ENCODE measurements around the gene TSPAN9.

The TSPAN9 gene

DNA sequence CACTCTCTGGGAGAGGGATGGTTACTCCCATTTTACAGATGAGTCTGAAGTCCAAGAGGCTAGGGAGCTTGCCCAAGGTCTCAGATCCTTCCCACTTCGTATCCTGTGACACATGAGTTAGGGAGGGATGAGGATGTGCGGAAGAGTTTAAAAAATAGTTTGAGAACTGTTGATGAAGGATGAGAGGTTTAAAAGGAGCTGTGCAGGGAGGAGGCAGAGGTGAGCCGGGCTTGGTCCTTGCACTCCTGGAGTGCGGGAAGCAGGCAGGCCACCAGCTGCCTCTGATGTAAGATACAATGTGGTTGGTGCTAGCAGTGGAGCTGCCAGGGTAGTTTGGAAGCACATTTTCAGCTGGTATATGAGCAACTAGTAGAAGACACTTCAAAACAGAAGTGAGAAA, 46.5 kb downstream of the TSPAN9 start:
- no peaks in the 10 kb centered on the region for H3K9me3 Mint-ChIP-seq
- ATAC-seq (ENCODE audit: low read depth): no peak
- peaks cover 5% of the 10 kb centered on the region for H3K27me3 Mint-ChIP-seq
- no peak overlapping the region for H3K27ac Mint-ChIP-seq
- no peaks in the 10 kb centered on the region for H3K36me3 Mint-ChIP-seq
- H3K4me3 Mint-ChIP-seq: no peak overlapping the region
- no peaks in the 10 kb centered on the region for H3K4me1 Mint-ChIP-seq
- DNase-seq (ENCODE audit: low spot score in 2 of 2): no peak

DNA sequence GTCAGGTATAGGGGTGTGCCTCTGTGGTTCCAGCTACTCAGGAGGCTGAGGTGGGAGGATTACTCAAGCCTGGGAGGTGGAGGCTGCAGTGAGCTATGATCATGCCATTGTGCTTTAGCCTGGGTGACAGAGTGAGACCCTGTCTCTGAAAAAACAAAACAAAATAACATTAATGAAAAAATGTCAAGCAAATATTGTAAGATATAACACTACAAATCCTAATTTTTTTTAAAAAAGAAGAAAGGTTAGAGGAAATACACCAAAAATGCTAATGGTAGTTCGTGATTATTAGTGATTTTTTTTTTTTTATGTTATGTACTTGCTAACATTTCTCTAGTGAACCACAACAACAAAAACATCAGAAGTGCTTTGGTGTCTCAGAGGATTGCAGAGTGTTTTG, 47.7 kb downstream of the TSPAN9 start:
- Mint-ChIP-seq H3K27me3 (peaks cover 11% of the 10 kb centered on the region), H3K9me3 (peaks cover 2% of the 10 kb centered on the region), H3K36me3 (no peaks in the 10 kb centered on the region), H3K4me1 (peaks cover 4% of the 10 kb centered on the region), H3K27ac (no peak overlapping the region), H3K4me3 (no peak overlapping the region)
- DNase-seq (ENCODE audit: low spot score in 2 of 2): no peak
- ATAC-seq (ENCODE audit: low read depth): no peak

DNA sequence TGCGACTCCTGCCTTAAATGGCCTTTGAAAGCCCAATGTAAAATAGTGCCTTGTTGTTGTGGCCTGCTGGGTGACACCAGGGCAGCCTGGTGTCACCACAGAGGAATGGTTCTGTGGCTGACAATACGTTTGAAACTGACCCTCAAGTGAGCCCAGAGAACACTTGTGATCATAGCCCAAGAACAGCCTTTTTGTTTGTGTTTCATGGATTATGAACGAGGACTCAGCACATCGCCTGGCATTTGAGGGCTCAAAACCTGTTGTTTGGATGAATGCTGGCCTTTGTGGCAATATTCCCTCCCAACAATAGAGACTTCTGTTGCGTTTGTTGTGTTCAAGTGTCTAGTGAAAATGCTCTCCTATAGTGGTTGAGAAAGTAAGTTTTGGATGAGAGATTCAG, 48.5 kb downstream of the TSPAN9 start:
- DNase-seq (ENCODE audit: low spot score in 2 of 2) (no peak), ATAC-seq (ENCODE audit: low read depth) (no peak)
- H3K36me3 Mint-ChIP-seq: no peaks in the 10 kb centered on the region
- peaks cover 10% of the 10 kb centered on the region for H3K4me1 Mint-ChIP-seq
- H3K27me3 Mint-ChIP-seq: peaks cover 12% of the 10 kb centered on the region
- no peak overlapping the region for H3K27ac Mint-ChIP-seq
- H3K4me3 Mint-ChIP-seq: no peak overlapping the region
- H3K9me3 Mint-ChIP-seq: peaks cover 2% of the 10 kb centered on the region

DNA sequence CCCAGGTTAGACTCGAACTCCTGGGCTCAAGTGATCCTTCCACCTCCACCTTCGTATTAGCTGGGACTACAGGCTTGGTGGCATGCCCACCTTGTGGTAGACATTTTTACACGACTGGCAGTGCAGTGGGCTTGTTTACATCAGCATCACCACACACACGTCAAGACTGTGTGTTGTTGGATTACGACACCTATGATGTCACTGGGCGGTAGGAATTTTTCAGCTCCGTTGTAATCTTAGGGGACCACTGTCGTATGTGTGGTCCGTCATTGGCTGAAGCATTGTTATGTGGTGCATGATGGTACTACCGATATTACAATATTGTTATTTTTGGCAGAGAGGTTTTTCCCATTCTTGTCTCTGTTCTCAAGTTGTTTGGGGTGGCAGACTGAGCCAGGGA, 50.7 kb downstream of the TSPAN9 start:
- ATAC-seq (ENCODE audit: low read depth): no peak

DNA sequence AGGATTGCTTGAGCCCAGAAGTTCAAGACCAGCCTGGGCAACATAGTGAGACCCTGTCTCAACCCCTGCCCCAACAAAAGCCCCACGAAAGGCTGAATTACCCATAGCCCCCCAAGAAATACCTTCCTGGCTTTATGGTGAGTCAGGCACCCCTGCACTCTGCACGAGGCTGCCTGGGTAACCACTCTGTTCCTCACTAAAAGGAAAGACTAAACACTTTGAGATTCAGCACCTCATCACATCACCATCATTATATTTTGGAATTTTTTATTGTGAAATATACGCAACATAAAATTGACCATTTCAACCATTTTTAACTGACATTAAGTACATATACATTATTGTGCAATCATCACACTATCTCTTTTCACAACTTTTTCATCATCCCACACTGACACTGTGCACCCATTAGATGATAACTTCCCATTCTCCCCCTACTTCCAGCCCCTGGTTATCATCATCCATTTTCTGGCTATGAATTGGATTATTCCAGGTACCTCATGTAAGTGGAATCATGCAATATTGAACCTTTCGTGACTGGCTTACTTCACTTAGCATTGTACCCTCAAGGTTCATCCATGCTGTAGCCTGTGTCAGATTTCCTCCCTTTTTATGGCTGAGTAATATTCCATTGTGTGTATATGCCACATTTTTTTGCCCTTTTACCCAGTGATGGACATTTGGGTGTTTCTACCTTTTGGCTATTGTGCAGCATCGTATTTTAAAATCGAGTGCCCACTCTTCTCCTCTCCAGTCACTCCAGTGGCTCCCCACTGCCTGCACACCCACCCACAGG, 51.5 kb downstream of the TSPAN9 start:
- Mint-ChIP-seq H3K4me1 (peaks cover 10% of the 10 kb centered on the region), H3K27ac (no peak overlapping the region), H3K9me3 (peaks cover 2% of the 10 kb centered on the region), H3K4me3 (no peak overlapping the region), H3K27me3 (peaks cover 16% of the 10 kb centered on the region), H3K36me3 (no peaks in the 10 kb centered on the region)
- DNase-seq (ENCODE audit: low spot score in 2 of 2) (no peak), ATAC-seq (ENCODE audit: low read depth) (no peak)

More for the DNA sequence above, 50.7 kb downstream of the TSPAN9 start:
- H3K27ac Mint-ChIP-seq: no peak overlapping the region
- peaks cover 2% of the 10 kb centered on the region for H3K9me3 Mint-ChIP-seq
- no peak for DNase-seq (ENCODE audit: low spot score in 2 of 2)
- no peak overlapping the region for H3K4me3 Mint-ChIP-seq
- peaks cover 15% of the 10 kb centered on the region for H3K27me3 Mint-ChIP-seq
- H3K4me1 Mint-ChIP-seq: peaks cover 10% of the 10 kb centered on the region
- no peaks in the 10 kb centered on the region for H3K36me3 Mint-ChIP-seq

DNA sequence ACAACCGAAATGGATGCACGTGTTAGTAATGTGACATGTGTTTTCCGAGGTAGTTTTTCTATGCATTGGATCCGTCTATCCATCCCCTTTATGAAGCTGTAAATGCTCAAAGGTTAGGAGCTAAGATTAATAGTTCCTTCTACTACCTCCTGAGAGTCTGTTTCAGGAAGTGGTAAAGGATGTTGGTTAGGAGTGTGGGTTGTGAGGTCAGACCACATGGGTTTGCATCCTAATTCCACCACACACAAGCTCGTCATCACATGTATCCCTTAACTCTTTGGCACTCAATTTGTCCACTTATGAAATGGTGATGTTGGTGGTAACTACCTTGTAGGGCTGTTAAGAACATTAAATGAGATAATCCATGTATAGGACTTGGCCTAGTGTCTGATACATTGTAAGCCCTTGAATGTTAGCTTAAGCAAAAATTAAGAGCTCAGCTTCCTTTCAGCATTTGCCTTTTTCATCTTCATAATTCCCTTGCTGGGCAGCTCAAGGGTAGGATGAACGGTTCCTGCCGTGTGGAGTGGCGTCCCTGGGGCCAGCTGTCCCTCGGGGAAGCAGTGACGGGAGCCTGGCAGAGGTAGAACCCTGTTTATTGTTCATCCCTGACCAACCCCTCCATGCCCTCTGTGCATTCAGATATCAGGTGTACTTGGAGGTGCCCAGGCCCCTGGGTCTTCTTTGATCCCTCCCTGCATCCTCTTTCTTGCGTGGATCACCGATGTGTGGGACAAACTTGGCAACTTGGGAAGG, 52.3 kb downstream of the TSPAN9 start:
- peaks cover 2% of the 10 kb centered on the region for H3K9me3 Mint-ChIP-seq
- H3K4me3 Mint-ChIP-seq: no peak overlapping the region
- H3K27ac Mint-ChIP-seq: no peak overlapping the region
- ATAC-seq (ENCODE audit: low read depth) (peak; percentile 62), DNase-seq (ENCODE audit: low spot score in 2 of 2) (no peak)
- H3K27me3 Mint-ChIP-seq: peaks cover 20% of the 10 kb centered on the region
- no peaks in the 10 kb centered on the region for H3K36me3 Mint-ChIP-seq
- H3K4me1 Mint-ChIP-seq: peaks cover 10% of the 10 kb centered on the region

DNA sequence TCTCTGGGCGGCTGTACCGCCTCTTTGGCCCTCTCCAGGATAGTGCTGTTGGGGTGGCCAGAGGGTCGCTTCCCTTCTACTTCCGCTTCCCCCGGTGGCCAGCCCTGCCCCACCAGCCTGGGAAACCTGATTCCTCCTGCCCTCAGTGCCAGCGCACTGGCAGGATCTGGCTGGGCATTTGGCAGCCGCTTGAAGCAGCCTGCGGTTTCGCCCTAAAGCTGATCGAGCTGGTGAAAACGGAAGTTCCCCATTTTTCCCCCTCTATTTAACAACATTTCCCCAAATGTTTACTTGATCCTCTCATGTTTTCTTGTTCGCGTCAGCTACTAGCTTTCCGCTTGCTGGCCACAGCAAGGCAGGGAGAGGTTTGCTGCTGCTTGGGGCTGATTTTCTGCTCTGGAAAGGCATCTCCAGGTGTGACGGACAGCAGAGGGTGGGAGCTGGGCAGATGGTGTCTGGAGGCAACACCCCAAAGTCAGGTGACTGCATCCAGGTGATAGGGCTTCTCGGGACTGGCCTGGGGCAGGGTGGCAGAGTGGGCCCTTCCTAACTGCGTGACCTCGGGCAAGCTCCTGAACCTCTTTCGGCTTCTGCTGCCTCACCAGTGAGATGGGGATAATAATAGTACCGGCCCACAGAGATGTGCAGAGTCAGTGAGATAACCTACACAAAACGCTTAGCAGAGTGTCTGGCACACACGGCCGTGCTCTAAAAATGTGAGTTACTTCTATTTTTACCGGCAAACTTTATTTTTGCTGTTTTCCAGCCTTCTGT, 53.1 kb downstream of the TSPAN9 start:
- ATAC-seq (ENCODE audit: low read depth) (peak; percentile 59), DNase-seq (ENCODE audit: low spot score in 2 of 2) (peak in 1 of 2 donors; percentile 7)
- H3K27ac Mint-ChIP-seq: no peak overlapping the region
- peaks cover 10% of the 10 kb centered on the region for H3K4me1 Mint-ChIP-seq
- no peak overlapping the region for H3K4me3 Mint-ChIP-seq
- peaks cover 23% of the 10 kb centered on the region for H3K27me3 Mint-ChIP-seq
- no peaks in the 10 kb centered on the region for H3K36me3 Mint-ChIP-seq
- H3K9me3 Mint-ChIP-seq: peaks cover 2% of the 10 kb centered on the region

DNA sequence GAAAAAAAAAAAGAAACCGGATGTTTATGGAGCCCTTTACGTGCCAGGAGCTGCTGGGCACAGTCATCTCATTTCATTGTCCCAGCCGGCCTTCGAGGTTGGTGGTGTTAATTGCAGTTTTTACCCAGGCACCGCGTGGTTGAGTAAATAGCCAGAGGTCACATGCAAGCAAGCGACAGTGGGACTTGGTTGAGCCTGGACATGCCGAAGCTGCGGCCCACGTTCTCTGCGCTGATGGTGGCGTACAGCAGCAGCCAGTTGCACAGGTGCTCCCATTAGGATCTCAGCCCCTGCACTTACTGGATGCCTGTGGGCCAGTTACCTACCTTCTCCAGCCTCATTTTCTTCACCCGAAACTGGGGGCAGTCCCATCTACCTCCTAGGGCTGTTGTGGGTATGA, 54.0 kb downstream of the TSPAN9 start:
- Mint-ChIP-seq H3K27me3 (peaks cover 25% of the 10 kb centered on the region), H3K4me1 (peaks cover 10% of the 10 kb centered on the region), H3K36me3 (no peaks in the 10 kb centered on the region), H3K27ac (no peak overlapping the region), H3K4me3 (no peak overlapping the region), H3K9me3 (peaks cover 2% of the 10 kb centered on the region)
- DNase-seq (ENCODE audit: low spot score in 2 of 2) (no peak), ATAC-seq (ENCODE audit: low read depth) (no peak)

DNA sequence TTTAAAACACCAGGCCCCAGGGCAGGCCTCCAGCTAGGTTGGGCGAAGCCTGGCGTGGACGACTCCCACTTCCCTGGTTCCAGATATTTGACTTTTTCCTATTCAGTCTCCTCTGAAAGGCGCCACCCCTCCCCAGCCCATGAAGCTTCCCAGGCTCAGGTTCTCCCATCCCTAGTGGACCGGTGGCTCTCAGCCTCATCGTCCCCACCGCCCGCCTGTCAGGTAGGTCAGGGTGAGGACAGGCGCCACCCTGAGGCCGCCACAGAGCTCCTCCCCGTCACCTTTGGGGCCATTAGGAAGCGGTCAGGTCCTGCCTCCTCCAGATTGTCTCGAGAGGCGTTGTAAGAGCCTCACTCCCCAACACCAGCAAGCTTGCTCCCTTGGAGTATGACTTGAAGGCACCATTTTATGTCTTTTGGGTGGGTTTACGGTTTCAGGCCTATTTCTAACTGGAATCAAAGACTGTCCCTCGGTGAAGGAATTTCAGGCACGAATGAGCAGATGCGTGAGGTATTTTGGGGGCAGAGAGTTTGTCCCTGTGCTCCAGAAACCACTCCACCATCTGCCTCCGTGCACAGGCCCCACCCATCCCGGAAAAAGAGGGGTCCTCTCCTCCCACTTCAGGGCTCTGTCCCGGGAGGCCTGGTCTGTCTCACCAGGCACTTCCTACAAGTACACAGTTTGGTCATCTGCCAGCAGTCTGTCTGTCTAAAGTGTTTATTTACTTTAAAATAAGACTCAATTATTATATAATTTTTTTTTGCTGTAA, 55.6 kb downstream of the TSPAN9 start:
- no peak overlapping the region for H3K4me3 Mint-ChIP-seq
- peaks cover 10% of the 10 kb centered on the region for H3K4me1 Mint-ChIP-seq
- H3K27ac Mint-ChIP-seq: no peak overlapping the region
- DNase-seq (ENCODE audit: low spot score in 2 of 2): no peak
- no peaks in the 10 kb centered on the region for H3K36me3 Mint-ChIP-seq
- peaks cover 29% of the 10 kb centered on the region for H3K27me3 Mint-ChIP-seq
- ATAC-seq (ENCODE audit: low read depth): no peak
- H3K9me3 Mint-ChIP-seq: peaks cover 2% of the 10 kb centered on the region

DNA sequence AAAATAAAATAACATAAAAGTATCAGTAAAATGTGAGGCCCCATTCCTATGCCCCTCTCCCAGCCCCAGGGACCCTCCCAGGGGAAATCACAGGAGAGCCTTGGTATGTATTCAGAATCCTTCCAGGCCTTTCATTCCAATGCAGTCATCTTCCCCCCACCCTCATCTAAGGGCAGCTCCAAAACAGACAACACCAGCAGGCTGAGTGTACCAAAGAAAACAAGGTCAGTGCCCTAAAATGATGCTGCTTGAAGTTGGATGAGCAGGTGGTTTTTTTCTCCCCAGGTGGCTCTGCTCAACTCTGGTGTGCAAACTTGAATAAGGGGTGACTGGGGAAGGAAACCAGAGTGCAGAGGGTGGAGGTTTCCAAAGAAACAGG, 56.2 kb downstream of the TSPAN9 start:
- no peak for ATAC-seq (ENCODE audit: low read depth)
- H3K27me3 Mint-ChIP-seq: peaks cover 29% of the 10 kb centered on the region

DNA sequence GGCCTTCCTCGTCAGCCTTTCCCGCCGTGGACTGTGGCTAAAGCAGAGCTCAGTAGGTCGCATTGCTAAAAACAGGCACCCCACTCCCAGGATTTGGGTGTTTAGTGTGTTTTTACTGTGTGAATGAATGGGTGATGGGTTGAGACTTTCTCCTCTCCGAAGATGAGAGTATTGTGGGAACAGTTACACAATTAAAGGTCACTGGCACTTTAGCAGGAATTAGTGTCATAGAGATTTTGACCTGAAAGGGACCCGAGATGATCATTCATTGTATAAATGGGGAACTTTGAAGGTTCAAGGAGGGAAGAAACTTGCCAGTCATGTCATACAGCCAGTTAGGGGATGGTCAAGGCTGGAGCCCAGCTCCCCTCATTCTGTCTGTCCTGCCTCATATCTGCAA, 56.9 kb downstream of the TSPAN9 start:
- H3K9me3 Mint-ChIP-seq: peaks cover 1% of the 10 kb centered on the region
- H3K27me3 Mint-ChIP-seq: peaks cover 26% of the 10 kb centered on the region
- ATAC-seq (ENCODE audit: low read depth) (no peak), DNase-seq (ENCODE audit: low spot score in 2 of 2) (no peak)
- H3K4me3 Mint-ChIP-seq: no peak overlapping the region
- H3K27ac Mint-ChIP-seq: no peak overlapping the region
- peaks cover 8% of the 10 kb centered on the region for H3K4me1 Mint-ChIP-seq
- no peaks in the 10 kb centered on the region for H3K36me3 Mint-ChIP-seq

More for the DNA sequence above, 56.2 kb downstream of the TSPAN9 start:
- H3K9me3 Mint-ChIP-seq: peaks cover 2% of the 10 kb centered on the region
- no peak for DNase-seq (ENCODE audit: low spot score in 2 of 2)
- no peak overlapping the region for H3K27ac Mint-ChIP-seq
- H3K4me1 Mint-ChIP-seq: peaks cover 10% of the 10 kb centered on the region
- H3K36me3 Mint-ChIP-seq: no peaks in the 10 kb centered on the region
- no peak overlapping the region for H3K4me3 Mint-ChIP-seq

DNA sequence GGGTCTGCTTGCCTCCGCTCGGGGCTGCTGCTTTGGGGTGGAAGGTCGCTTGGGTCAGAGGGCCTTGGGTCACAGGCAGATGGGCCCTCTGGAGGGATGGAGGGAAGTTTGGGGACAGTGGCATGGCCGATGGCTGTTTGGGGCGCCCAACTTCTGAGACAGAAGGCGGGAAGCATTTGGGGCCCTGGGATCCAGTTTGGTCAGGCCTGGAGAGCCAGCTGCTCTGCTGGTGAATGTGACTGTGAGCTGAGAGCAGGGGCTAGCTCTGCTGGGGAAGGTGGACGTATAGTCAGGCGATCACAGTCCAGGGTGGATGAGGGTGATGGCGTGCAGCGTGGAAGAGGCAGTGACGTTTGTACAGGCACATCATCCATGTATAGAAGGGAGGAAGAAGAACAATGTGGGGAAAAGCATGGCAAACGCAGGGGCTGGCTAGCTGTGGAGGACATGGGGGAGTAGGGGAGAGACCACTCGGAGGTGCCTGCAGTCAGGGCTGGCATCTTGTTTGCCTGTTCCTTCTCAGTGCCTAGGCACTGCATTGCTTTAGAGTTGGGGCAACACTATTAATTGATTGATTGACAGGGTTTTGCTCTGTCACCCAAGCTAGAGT, 57.5 kb downstream of the TSPAN9 start:
- Mint-ChIP-seq H3K4me3 (no peak overlapping the region), H3K27me3 (peaks cover 25% of the 10 kb centered on the region), H3K4me1 (peaks cover 6% of the 10 kb centered on the region), H3K27ac (no peak overlapping the region), H3K9me3 (no peaks in the 10 kb centered on the region), H3K36me3 (no peaks in the 10 kb centered on the region)
- DNase-seq (ENCODE audit: low spot score in 2 of 2): no peak
- no peak for ATAC-seq (ENCODE audit: low read depth)
